ENCODE data around the gene SRP68.

SRP68 gene

GRCh38 chr17:76017481-76018339, 54.6 kb downstream of the SRP68 start:
- no peak overlapping the region for H3K4me3 ChIP-seq (ENCODE audit: control insufficient read depth, low read depth, low read length)
- no peak for TF ChIP-seq CTCF (IDR thresholded peaks at IDR 0.05; ENCODE audit: control insufficient read depth, insufficient read depth, low read depth, low read length, missing control alignments)
- DNase-seq (ENCODE audit: low read depth): no peak

GRCh38 chr17:76014925-76015261, 57.4 kb downstream of the SRP68 start:
- DNase-seq (ENCODE audit: low read depth): no peak
- TF ChIP-seq CTCF (IDR thresholded peaks at IDR 0.05; ENCODE audit: control insufficient read depth, insufficient read depth, low read depth, low read length, missing control alignments): no peak
- H3K4me3 ChIP-seq (ENCODE audit: control insufficient read depth, low read depth, low read length): no peak overlapping the region

GRCh38 chr17:76014100-76014924, 58.0 kb downstream of the SRP68 start:
- H3K4me3 ChIP-seq (ENCODE audit: control insufficient read depth, low read depth, low read length): no peak overlapping the region
- no peak for DNase-seq (ENCODE audit: low read depth)
- peak; percentile 96 for TF ChIP-seq CTCF (IDR thresholded peaks at IDR 0.05; ENCODE audit: control insufficient read depth, insufficient read depth, low read depth, low read length, missing control alignments)

- no peak for TF ChIP-seq CTCF (IDR thresholded peaks at IDR 0.05; ENCODE audit: control insufficient read depth, insufficient read depth, low read depth, low read length, missing control alignments)
- no peak for DNase-seq (ENCODE audit: low read depth)
Observed at GRCh38 chr17:76013377-76013932, 58.9 kb downstream of the SRP68 start.

GRCh38 chr17:76011951-76012350, 60.4 kb downstream of the SRP68 start:
- DNase-seq (ENCODE audit: low read depth): no peak
- no peak for TF ChIP-seq CTCF (IDR thresholded peaks at IDR 0.05; ENCODE audit: control insufficient read depth, insufficient read depth, low read depth, low read length, missing control alignments)
- no peak overlapping the region for H3K4me3 ChIP-seq (ENCODE audit: control insufficient read depth, low read depth, low read length)

More at GRCh38 chr17:76013377-76013932, 58.9 kb downstream of the SRP68 start:
- H3K4me3 ChIP-seq (ENCODE audit: control insufficient read depth, low read depth, low read length): no peak overlapping the region

- no peak overlapping the region for H3K4me3 ChIP-seq (ENCODE audit: control insufficient read depth, low read depth, low read length)
- DNase-seq (ENCODE audit: low read depth): no peak
- no peak for TF ChIP-seq CTCF (IDR thresholded peaks at IDR 0.05; ENCODE audit: control insufficient read depth, insufficient read depth, low read depth, low read length, missing control alignments)
Observed at GRCh38 chr17:76009969-76010661, 62.2 kb downstream of the SRP68 start.
